HCT116 (cell line): ENCODE results near the gene PLD1. TPM values are rescaled to one million over a fixed set of nuclear protein-coding genes. Genes with fewer than 3 reads are reported as not detected.

ENCODE experiments used
- ATAC-seq: fragments of 200-7000 bp; cut with Tn5 transposase; 2 replicates; pipeline ENCODE4 v1.9.1; 2020; ENCODE audit warnings: mild to moderate bottlenecking, moderate library complexity
- BruUV-seq: library from RNA; stranded (reverse); fragments of 400-500 nt; replicated peaks from 2 replicates; lab custom pipeline; 2021; lab: Mats Ljungman, UMichigan
- CTCF ChIA-PET: fragments of 300-600 bp; sonication (Branson Sonifier 250); formaldehyde crosslinking; loops from one replicate; lab custom pipeline; 2021; ENCODE audit warnings: antibody characterized with exemption; lab: Charles Lee
- POLR2A ChIA-PET: fragments of 300-600, 350-600 bp; sonication (Branson Sonifier 250); formaldehyde crosslinking; loops from one replicate; lab custom pipeline; 2021; ENCODE audit warnings: antibody characterized with exemption; lab: Charles Lee
- RAD21 ChIA-PET, 2 experiments: fragments of 300-600 bp; sonication (Branson Sonifier 250); formaldehyde crosslinking; loops; one replicate each; lab custom pipeline; 2023; ENCODE audit warnings: low total read pairs in 2 of 2; ENCODE audit not compliant: uncharacterized antibody in 2 of 2, unreplicated experiment in 2 of 2, low non-redundant PET in 1 of 2; lab: Charles Lee
- DNase-seq: peaks from one replicate; pipeline ENCODE4 v3.0.0-alpha.2; 2010; ENCODE audit warnings: low read depth, low spot score
- H2AFZ ChIP-seq: fragments of 200-600 bp; shearing (Covaris generic), sonication (generic); 2 replicates; pipeline ENCODE4 v1.6.1; 2017; ENCODE audit warnings: low read depth, mixed run types, mixed read lengths, antibody characterized with exemption, low read length; ENCODE audit not compliant: poor library complexity, severe bottlenecking
- H3K27ac ChIP-seq: 2 replicates; pipeline ENCODE4 v1.5.1; 2012; ENCODE audit warnings: low read depth, low read length
- H3K27me3 ChIP-seq: fragments of 200-600 bp; sonication (generic); 2 replicates; pipeline ENCODE4 v1.6.1; 2016; ENCODE audit warnings: mixed run types, low read length, mixed read lengths; ENCODE audit not compliant: insufficient read depth
- H3K36me3 ChIP-seq, 2 experiments: fragments of 200-500 bp in 1 of 2; fragments of 200-600 bp in 1 of 2; sonication (Bioruptor generic) in 1 of 2; sonication (generic) in 1 of 2; 2 replicates each; pipeline versions ENCODE4 v1.5.1 to v1.6.1; 2014 to 2016; ENCODE audit warnings: low read length in 2 of 2, inconsistent platforms in 1 of 2, mixed read lengths in 1 of 2, mixed run types in 1 of 2; ENCODE audit not compliant: insufficient read depth in 2 of 2, control insufficient read depth in 1 of 2
- H3K4me1 ChIP-seq, 2 experiments: fragments of 200-600 bp in 1 of 2; sonication (generic) in 1 of 2; 2 replicates each; pipeline versions ENCODE4 v1.5.1 to v1.6.1; 2012 to 2017; ENCODE audit warnings: low read length in 2 of 2, inconsistent platforms in 1 of 2, mild to moderate bottlenecking in 1 of 2, mixed read lengths in 1 of 2, mixed run types in 1 of 2, moderate library complexity in 1 of 2; ENCODE audit not compliant: insufficient read depth in 2 of 2, control insufficient read depth in 1 of 2
- H3K4me2 ChIP-seq: fragments of 200-600 bp; sonication (generic); 2 replicates; pipeline ENCODE4 v1.6.1; 2017; ENCODE audit warnings: mixed run types, low read length, mixed read lengths
- H3K4me3 ChIP-seq, 2 experiments: fragments of 200-600 bp in 1 of 2; sonication (generic) in 1 of 2; replicated peaks in 1 of 2; 2 replicates each; pipeline ENCODE4 v1.5.1; 2011 to 2016; ENCODE audit warnings: low read length in 2 of 2, control low read depth in 1 of 2, low read depth in 1 of 2, mild to moderate bottlenecking in 1 of 2, mixed read lengths in 1 of 2, mixed run types in 1 of 2
- H3K79me2 ChIP-seq: fragments of 200-600 bp; sonication (generic); 2 replicates; pipeline ENCODE4 v1.6.1; 2017; ENCODE audit warnings: mild to moderate bottlenecking, mixed run types, low read length, moderate library complexity, mixed read lengths; ENCODE audit not compliant: insufficient read depth
- H3K9ac ChIP-seq: fragments of 200-600 bp; sonication (generic); 2 replicates; pipeline ENCODE4 v1.6.1; 2016; ENCODE audit warnings: low read length, mixed read lengths
- H3K9me2 ChIP-seq: fragments of 200-600 bp; sonication (generic), shearing (Covaris generic); 2 replicates; pipeline ENCODE4 v1.6.1; 2017; ENCODE audit warnings: mixed run types, mild to moderate bottlenecking, moderate library complexity; ENCODE audit not compliant: insufficient read depth
- H3K9me3 ChIP-seq, 2 experiments: fragments of 200-500 bp in 1 of 2; fragments of 200-600 bp in 1 of 2; sonication (Bioruptor generic) in 1 of 2; sonication (generic) in 1 of 2; 2 replicates each; pipeline ENCODE4 v1.6.1; 2014 to 2017; ENCODE audit warnings: low read length in 2 of 2, mixed read lengths in 2 of 2, inconsistent platforms in 1 of 2, low read depth in 1 of 2, mild to moderate bottlenecking in 1 of 2, mixed run types in 1 of 2, moderate library complexity in 1 of 2; ENCODE audit not compliant: control insufficient read depth in 1 of 2, insufficient read depth in 1 of 2
- H4K20me1 ChIP-seq: fragments of 200-600 bp; sonication (generic), shearing (Covaris generic); 2 replicates; pipeline ENCODE4 v1.6.1; 2017; ENCODE audit warnings: mixed run types, mild to moderate bottlenecking, moderate library complexity; ENCODE audit not compliant: insufficient read depth
- CBX3 ChIP-seq: IDR thresholded peaks from 2 replicates; pipeline ENCODE4 v1.6.1; 2012; ENCODE audit warnings: low read depth
- CEBPB ChIP-seq: IDR thresholded peaks from 2 replicates; pipeline ENCODE4 v1.6.1; 2012; ENCODE audit warnings: low read depth
- EGR1 ChIP-seq: IDR thresholded peaks from 2 replicates; pipeline ENCODE4 v1.6.1; 2012; ENCODE audit warnings: low read depth
- POLR2AphosphoS5 ChIP-seq: IDR thresholded peaks from 2 replicates; pipeline ENCODE4 v1.6.1; 2011; ENCODE audit warnings: mild to moderate bottlenecking, low read depth, low read length, moderate library complexity
- SRF ChIP-seq: IDR thresholded peaks from 2 replicates; pipeline ENCODE4 v1.6.1; 2012; ENCODE audit warnings: low read depth
- TCF7L2 ChIP-seq: IDR thresholded peaks from 2 replicates; pipeline ENCODE4 v1.7.0; 2011; ENCODE audit warnings: borderline replicate concordance, inconsistent platforms; ENCODE audit not compliant: insufficient read depth, insufficient read length; ENCODE audit errors: extremely low read depth
- ZFX ChIP-seq: fragments of 450-650 bp; IDR thresholded peaks from 2 replicates; pipeline ENCODE4 v1.6.1; 2017
- ZNF274 ChIP-seq: fragments of 200-500 bp; sonication (Bioruptor generic); IDR thresholded peaks from 2 replicates; pipeline ENCODE4 v1.6.1; 2014; ENCODE audit warnings: mild to moderate bottlenecking, low read depth, low read length, inconsistent platforms
- intact Hi-C: fragments of 100-400 bp; cut with micrococcal nuclease; formaldehyde crosslinking; loops from 2 replicates; pipeline ENCODE4 v1.10.0; 2022
- total RNA-seq: library from RNA; stranded (reverse); gene quantifications from one replicate; pipeline ENCODE4 v1.2.1, GENCODE V29; 2021; ENCODE audit not compliant: unreplicated experiment
- TF ChIP-seq, protein P1 (sequence below), 3 experiments: fragments of 200-600 bp in 1 of 3; sonication (generic) in 1 of 3; IDR thresholded peaks in 2 of 3; conservative IDR thresholded peaks in 1 of 3; 2 replicates each; pipeline ENCODE4 v1.5.1; 2012 to 2017; ENCODE audit warnings: low read depth in 2 of 3, low read length in 2 of 3, antibody characterized with exemption in 1 of 3, borderline replicate concordance in 1 of 3, control low read depth in 1 of 3, mild to moderate bottlenecking in 1 of 3, mixed read lengths in 1 of 3, mixed run types in 1 of 3, moderate library complexity in 1 of 3; ENCODE audit not compliant: insufficient read depth in 1 of 3
- TF ChIP-seq, protein P2 (sequence below): IDR thresholded peaks from 2 replicates; pipeline ENCODE4 v1.6.1; 2012
- TF ChIP-seq, protein P3 (sequence below): IDR thresholded peaks from 2 replicates; pipeline ENCODE4 v1.6.1; 2012; ENCODE audit warnings: low read depth
- TF ChIP-seq, protein P4 (sequence below): IDR thresholded peaks from 2 replicates; pipeline ENCODE4 v1.6.1; 2011; ENCODE audit warnings: mild to moderate bottlenecking, low read length, moderate library complexity; ENCODE audit not compliant: insufficient replicate concordance; ENCODE audit errors: extremely low read depth
- TF ChIP-seq, protein P5 (sequence below): IDR thresholded peaks from 2 replicates; pipeline ENCODE4 v1.6.1; 2012

Gene PLD1
- total RNA-seq, 1 experiment from 2014 or later = 8.4 TPM

DNA sequence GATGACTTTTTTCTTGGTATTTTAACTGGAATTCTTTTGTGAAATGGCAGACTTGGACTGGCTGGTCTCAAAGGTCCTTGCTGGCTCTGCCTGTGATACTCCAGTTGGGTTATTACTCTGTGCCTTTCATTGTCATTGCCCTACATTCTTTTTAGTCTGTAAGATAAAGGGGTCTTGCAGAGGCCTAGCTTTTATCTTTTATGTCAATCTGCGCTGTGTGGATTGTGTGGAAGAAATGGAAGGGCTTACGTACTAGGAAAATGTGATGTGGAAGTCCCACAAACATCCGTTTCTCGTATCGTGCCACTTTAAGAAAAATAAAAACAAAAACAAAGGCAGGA, 24.1 kb upstream of the PLD1 start:
- no peak for ATAC-seq
- TF ChIP-seq TCF7L2 (no peak), CEBPB (no peak), EGR1 (no peak), ZNF274 (no peak), POLR2AphosphoS5 (no peak), CBX3 (no peak), SRF (no peak), ZFX (no peak)
- TF ChIP-seq, protein P1, sequence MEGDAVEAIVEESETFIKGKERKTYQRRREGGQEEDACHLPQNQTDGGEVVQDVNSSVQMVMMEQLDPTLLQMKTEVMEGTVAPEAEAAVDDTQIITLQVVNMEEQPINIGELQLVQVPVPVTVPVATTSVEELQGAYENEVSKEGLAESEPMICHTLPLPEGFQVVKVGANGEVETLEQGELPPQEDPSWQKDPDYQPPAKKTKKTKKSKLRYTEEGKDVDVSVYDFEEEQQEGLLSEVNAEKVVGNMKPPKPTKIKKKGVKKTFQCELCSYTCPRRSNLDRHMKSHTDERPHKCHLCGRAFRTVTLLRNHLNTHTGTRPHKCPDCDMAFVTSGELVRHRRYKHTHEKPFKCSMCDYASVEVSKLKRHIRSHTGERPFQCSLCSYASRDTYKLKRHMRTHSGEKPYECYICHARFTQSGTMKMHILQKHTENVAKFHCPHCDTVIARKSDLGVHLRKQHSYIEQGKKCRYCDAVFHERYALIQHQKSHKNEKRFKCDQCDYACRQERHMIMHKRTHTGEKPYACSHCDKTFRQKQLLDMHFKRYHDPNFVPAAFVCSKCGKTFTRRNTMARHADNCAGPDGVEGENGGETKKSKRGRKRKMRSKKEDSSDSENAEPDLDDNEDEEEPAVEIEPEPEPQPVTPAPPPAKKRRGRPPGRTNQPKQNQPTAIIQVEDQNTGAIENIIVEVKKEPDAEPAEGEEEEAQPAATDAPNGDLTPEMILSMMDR (IDR thresholded peaks at IDR 0.05 in 2 of 3, conservative IDR thresholded peaks at IDR 0.05 in 1 of 3; ENCODE audit: borderline replicate concordance in 1 of 3, insufficient read depth in 1 of 3, low read depth in 2 of 3, low read length in 2 of 3) = no peak
- TF ChIP-seq, protein P2, sequence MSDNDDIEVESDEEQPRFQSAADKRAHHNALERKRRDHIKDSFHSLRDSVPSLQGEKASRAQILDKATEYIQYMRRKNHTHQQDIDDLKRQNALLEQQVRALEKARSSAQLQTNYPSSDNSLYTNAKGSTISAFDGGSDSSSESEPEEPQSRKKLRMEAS = no peak
- TF ChIP-seq, protein P3, sequence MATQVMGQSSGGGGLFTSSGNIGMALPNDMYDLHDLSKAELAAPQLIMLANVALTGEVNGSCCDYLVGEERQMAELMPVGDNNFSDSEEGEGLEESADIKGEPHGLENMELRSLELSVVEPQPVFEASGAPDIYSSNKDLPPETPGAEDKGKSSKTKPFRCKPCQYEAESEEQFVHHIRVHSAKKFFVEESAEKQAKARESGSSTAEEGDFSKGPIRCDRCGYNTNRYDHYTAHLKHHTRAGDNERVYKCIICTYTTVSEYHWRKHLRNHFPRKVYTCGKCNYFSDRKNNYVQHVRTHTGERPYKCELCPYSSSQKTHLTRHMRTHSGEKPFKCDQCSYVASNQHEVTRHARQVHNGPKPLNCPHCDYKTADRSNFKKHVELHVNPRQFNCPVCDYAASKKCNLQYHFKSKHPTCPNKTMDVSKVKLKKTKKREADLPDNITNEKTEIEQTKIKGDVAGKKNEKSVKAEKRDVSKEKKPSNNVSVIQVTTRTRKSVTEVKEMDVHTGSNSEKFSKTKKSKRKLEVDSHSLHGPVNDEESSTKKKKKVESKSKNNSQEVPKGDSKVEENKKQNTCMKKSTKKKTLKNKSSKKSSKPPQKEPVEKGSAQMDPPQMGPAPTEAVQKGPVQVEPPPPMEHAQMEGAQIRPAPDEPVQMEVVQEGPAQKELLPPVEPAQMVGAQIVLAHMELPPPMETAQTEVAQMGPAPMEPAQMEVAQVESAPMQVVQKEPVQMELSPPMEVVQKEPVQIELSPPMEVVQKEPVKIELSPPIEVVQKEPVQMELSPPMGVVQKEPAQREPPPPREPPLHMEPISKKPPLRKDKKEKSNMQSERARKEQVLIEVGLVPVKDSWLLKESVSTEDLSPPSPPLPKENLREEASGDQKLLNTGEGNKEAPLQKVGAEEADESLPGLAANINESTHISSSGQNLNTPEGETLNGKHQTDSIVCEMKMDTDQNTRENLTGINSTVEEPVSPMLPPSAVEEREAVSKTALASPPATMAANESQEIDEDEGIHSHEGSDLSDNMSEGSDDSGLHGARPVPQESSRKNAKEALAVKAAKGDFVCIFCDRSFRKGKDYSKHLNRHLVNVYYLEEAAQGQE = no peak
- TF ChIP-seq, protein P4, sequence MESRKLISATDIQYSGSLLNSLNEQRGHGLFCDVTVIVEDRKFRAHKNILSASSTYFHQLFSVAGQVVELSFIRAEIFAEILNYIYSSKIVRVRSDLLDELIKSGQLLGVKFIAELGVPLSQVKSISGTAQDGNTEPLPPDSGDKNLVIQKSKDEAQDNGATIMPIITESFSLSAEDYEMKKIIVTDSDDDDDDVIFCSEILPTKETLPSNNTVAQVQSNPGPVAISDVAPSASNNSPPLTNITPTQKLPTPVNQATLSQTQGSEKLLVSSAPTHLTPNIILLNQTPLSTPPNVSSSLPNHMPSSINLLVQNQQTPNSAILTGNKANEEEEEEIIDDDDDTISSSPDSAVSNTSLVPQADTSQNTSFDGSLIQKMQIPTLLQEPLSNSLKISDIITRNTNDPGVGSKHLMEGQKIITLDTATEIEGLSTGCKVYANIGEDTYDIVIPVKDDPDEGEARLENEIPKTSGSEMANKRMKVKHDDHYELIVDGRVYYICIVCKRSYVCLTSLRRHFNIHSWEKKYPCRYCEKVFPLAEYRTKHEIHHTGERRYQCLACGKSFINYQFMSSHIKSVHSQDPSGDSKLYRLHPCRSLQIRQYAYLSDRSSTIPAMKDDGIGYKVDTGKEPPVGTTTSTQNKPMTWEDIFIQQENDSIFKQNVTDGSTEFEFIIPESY = no peak
- TF ChIP-seq, protein P5, sequence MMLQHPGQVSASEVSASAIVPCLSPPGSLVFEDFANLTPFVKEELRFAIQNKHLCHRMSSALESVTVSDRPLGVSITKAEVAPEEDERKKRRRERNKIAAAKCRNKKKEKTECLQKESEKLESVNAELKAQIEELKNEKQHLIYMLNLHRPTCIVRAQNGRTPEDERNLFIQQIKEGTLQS = no peak
- TF ChIP-seq, all 23 proteins: peak for 0
- ChIA-PET CTCF (interaction anchor here (0.7 to 2.6 kb wide), 19 partner anchors 8 to 878 kb away, joined by 3 to 19 read pairs (median 3); partner anchors contain the start of gene TMEM212), RAD21 (interaction anchor here (0.6 to 1.3 kb wide), 5 partner anchors 62 to 873 kb away, joined by 3 to 5 read pairs (median 3); no protein-coding TSS in a partner anchor), POLR2A (no interaction called here)
- H3K9me2 ChIP-seq = no peaks in the 10 kb centered on the region
- no peak overlapping the region for H3K9ac ChIP-seq
- H2AFZ ChIP-seq = peak overlapping the region; percentile 60
- no peaks in the 10 kb centered on the region for H3K36me3 ChIP-seq
- BruUV-seq = no TSS peak
- no peaks in the 10 kb centered on the region for H4K20me1 ChIP-seq
- H3K4me2 ChIP-seq = no peak overlapping the region
- H3K79me2 ChIP-seq = no peaks in the 10 kb centered on the region
- H3K9me3 ChIP-seq = no peaks in the 10 kb centered on the region
- no peaks in the 10 kb centered on the region for H3K27me3 ChIP-seq
- intact Hi-C loops = loop anchor here (5.0 to 10.0 kb wide), 2 partner anchors 270 to 647 kb away; no protein-coding TSS in a partner anchor
- no peak overlapping the region for H3K4me3 ChIP-seq
- no peak for DNase-seq
- H3K27ac ChIP-seq = no peak overlapping the region
- peaks cover 3 to 8% of the 10 kb centered on the region in 2 experiments; a peak in 2 of 4 replicates for H3K4me1 ChIP-seq
